HT-29 (cell line): ENCODE results near the gene LTC4S. TPM values are rescaled to one million over a fixed set of nuclear protein-coding genes. Genes with fewer than 3 reads are reported as not detected.

Experiments used
- small RNA-seq: library from RNA; depleted of rRNA; stranded (forward); fragments of <200 nt; gene quantifications from one replicate; pipeline ENCODE3, GENCODE V24; 2014
- total RNA-seq: library from RNA; depleted of rRNA; stranded (reverse); fragments of >200 nt; shearing (Covaris generic); gene quantifications from 2 replicates; pipeline ENCODE4 v1.2.3, GENCODE V29; 2014; rRNA removed

Gene LTC4S
- total RNA-seq, 1 experiment from 2014 or later, result not detected

Small RNAs within 50 kb of the gene (small RNA-seq; reads per million reads assigned to genes)
- not detected for gene MIR1229

Other genes with a start within 250 kb of the LTC4S start
- gene RUFY1, start 243.4 kb upstream of the LTC4S start, total RNA-seq, result 41.8 and 45.5 TPM in 2 replicates
- gene HNRNPH1, start 170.3 kb upstream of the LTC4S start, total RNA-seq, result 436 and 484 TPM in 2 replicates
- gene CBY3, start 113.0 kb upstream of the LTC4S start, total RNA-seq, result not detected in 2 replicates
- gene CANX, start 95.0 kb upstream of the LTC4S start, total RNA-seq, result 239 and 260 TPM in 2 replicates
- 15.4 and 30.0 TPM in 2 replicates for gene MAML1, start 61.2 kb upstream of the LTC4S start, total RNA-seq
- 576 and 633 TPM in 2 replicates for gene MGAT4B, start 12.9 kb downstream of the LTC4S start, total RNA-seq
- gene SQSTM1, start 26.9 kb downstream of the LTC4S start, total RNA-seq, result 1,334 and 1,661 TPM in 2 replicates
- gene MRNIP, start 64.8 kb downstream of the LTC4S start, total RNA-seq, result 21.1 and 24.7 TPM in 2 replicates
- gene TBC1D9B, start 113.9 kb downstream of the LTC4S start, total RNA-seq, result 59.9 and 70.6 TPM in 2 replicates